Measurements from ENCODE around the gene POU3F1.

The POU3F1 gene

DNA sequence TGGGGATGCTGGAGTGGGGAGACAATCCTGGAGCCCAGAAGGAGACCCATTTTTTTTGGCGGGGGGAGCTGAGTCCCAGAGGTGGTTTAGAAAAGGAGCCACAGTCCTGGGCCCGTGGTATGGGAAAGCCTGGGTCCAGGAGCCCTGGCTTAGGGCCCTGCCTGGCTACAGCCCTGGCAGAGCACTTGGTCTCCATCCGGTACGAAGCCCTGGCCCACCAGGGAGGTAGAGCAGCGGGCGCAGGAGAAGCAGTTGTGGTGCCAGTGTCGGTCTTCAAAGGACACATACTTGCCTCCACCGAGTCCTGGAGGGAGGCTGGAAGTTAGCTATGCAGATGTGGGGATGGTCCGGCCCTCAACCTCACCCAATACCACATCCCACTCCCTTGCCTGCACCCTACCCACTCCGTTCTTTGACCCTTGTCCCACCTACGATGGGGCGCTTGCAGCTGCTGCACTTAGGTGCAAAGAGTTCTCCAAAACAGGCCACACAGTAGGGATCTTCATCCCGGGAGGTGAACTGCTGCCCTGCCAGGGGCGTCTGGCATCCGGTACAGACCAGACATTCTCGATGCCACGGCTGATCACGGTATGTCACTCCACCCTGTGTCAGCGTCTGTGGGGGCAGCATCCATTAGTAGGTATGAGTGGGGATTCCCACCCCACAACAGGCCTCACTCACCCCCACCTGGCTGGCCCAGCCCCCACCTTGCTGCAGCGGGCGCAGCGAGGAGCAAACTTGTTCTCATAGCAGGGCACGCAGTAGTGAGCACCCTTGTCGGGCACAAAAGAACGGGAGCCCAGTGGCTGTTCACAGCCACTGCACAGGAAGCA is 49.1 kb downstream of the POU3F1 start:
- no peak for DNase-seq
- H3K27ac ChIP-seq (ENCODE audit: insufficient read depth, low read length, poor library complexity, severe bottlenecking) = no peak overlapping the region
- H3K27me3 ChIP-seq (replicated peaks; ENCODE audit: control insufficient read depth, insufficient read depth, low read length, poor library complexity, severe bottlenecking) = no peaks in the 10 kb centered on the region
- H3K9me3 ChIP-seq (ENCODE audit: control insufficient read depth, low read length) = no peaks in the 10 kb centered on the region
- H3K4me1 ChIP-seq (ENCODE audit: control insufficient read depth, insufficient read depth, low read length, poor library complexity, severe bottlenecking) = no peaks in the 10 kb centered on the region
- H3K36me3 ChIP-seq (ENCODE audit: control insufficient read depth, insufficient read depth, low read length) = no peaks in the 10 kb centered on the region
- H3K4me3 ChIP-seq (ENCODE audit: insufficient read depth, low read depth, low read length, poor library complexity, severe bottlenecking) = no peak overlapping the region

DNA sequence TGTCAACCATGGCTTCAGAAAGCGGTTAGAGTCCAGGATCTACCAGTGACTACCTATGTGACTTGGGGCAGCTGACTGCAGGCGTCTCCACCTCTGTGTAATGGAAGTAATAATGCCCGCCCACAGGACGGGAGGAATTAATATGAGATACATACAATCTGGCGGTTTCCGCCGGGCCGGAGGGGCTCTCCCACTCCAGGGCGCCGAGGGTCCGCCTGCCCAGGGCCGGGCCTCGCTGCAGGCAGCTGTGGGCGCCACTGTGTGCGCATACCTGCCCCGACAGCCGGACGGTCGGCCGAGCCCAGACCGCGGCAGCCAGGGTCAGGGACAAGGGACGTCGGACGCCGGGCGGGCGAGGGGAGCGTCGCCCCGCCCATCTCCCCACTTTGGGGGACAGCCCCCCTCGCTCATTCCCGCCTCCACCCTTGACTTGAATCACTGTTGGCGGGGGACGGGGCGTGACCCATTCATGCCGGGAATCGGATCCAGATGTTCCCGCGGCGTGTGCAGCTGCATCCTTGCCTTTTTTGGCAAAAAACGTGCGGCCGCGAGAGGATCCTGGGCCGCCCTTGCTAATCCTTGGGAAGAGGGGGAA is 50.7 kb downstream of the POU3F1 start:
- Histone ChIP-seq H3K9me3 (ENCODE audit: control insufficient read depth, low read length) (no peaks in the 10 kb centered on the region), H3K4me3 (ENCODE audit: insufficient read depth, low read depth, low read length, poor library complexity, severe bottlenecking) (peak overlapping the region; percentile 35), H3K27ac (ENCODE audit: insufficient read depth, low read length, poor library complexity, severe bottlenecking) (no peak overlapping the region), H3K27me3 (replicated peaks; ENCODE audit: control insufficient read depth, insufficient read depth, low read length, poor library complexity, severe bottlenecking) (no peaks in the 10 kb centered on the region), H3K4me1 (ENCODE audit: control insufficient read depth, insufficient read depth, low read length, poor library complexity, severe bottlenecking) (no peaks in the 10 kb centered on the region), H3K36me3 (ENCODE audit: control insufficient read depth, insufficient read depth, low read length) (no peaks in the 10 kb centered on the region)
- DNase-seq = no peak

DNA sequence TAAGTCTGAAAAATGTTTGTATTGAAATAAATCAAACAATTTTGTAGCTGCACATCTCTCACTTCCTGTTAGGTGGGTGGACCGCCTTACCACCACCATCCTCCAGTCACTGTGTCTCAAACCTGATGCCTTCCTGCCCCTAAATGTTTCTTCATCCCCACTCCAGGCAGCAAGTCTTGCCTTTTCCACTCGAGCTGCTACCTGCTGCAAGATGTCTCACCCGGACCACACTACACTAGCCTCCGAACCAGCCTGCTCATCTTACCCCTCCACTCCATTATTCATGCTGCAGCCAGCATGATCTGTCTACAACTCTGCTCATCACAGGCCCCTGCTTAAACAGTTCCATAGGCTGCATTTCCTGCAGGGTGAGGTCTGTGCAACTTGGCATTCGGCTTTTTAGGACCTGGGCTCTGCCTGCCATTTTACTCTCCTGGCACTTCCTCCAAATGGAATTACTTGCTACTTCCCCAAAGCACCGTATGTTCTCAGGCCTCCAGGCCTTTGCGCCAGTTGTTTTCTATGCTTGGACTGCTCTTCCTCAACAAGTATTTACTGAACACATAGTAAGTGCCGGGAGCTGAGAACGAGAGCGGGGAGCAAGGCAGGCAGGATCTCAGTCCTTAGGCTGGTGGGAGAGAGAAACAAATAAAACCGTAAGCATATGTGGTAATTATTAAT is 51.6 kb downstream of the POU3F1 start:
- H3K27ac ChIP-seq (ENCODE audit: insufficient read depth, low read length, poor library complexity, severe bottlenecking) = no peak overlapping the region
- H3K9me3 ChIP-seq (ENCODE audit: control insufficient read depth, low read length) = no peaks in the 10 kb centered on the region
- H3K27me3 ChIP-seq (replicated peaks; ENCODE audit: control insufficient read depth, insufficient read depth, low read length, poor library complexity, severe bottlenecking) = no peaks in the 10 kb centered on the region
- no peak for DNase-seq
- peaks cover 4% of the 10 kb centered on the region for H3K4me1 ChIP-seq (ENCODE audit: control insufficient read depth, insufficient read depth, low read length, poor library complexity, severe bottlenecking)
- H3K36me3 ChIP-seq (ENCODE audit: control insufficient read depth, insufficient read depth, low read length) = no peaks in the 10 kb centered on the region
- H3K4me3 ChIP-seq (ENCODE audit: insufficient read depth, low read depth, low read length, poor library complexity, severe bottlenecking) = peak overlapping the region; percentile 35

All from effector memory CD4-positive, alpha-beta T cell (primary cell).